Stimulated activated CD4-positive, alpha-beta T cell treated with anti-CD3 and anti-CD28 coated beads, Interleukin-2, amount 100 ng/mL, for 24 hours (primary cell): Measurements from ENCODE around the gene GALNT1.

Source experiments
- DNase-seq, 2 donors: peaks; one replicate each; pipeline ENCODE4 v3.0.0-alpha.2; 2020

Gene GALNT1

DNA sequence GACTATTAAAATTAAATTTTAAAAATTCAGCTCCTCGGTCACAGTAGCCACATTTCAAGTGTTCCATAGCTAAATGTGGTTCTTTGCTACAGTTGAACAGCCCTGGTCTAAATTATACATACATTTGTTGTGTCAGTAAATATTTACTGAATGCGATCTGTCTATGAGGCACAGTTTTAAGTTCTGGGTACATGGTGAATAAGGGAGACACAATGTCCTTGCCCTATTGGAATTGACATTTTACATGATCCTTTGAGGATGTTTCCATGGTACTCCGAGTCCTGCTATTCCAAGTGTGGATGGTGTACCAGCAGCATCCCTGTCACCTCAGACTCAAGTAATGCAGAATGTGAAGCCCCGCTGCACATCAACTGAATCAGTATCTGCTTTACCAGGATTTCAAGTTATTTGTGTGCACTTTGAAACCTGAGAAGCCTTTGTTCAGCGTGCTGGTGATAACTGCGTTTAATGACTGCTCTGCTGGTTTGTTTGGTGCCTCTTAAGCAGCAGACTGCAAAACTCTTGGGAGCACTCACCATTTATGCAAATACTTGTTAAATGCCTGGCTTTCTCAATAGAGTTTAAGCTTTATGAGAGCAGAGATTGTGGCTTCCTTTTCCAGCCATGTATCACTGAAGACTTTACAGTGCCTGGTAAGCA, 1.5 kb downstream of the GALNT1 start:
- no peak for DNase-seq

DNA sequence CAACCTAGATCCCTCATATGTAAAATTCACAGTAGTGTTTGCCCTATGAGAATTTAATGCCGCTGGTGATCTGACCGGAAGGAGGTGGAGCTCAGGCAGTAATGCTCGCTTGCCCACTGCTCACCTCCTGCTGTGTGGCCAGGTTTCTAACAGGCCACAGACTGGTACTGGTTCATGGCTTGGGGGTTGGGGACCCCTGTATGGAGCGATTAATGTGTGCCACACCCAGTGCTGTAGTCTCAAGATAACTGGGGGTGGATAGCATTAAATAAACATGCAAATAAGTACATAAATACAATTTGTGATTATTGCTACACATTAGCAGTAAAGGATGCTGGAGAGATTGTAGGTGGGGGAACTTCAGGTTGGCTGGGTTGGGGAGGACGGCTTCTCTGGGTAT, 3.2 kb downstream of the GALNT1 start:
- no peak for DNase-seq

DNA sequence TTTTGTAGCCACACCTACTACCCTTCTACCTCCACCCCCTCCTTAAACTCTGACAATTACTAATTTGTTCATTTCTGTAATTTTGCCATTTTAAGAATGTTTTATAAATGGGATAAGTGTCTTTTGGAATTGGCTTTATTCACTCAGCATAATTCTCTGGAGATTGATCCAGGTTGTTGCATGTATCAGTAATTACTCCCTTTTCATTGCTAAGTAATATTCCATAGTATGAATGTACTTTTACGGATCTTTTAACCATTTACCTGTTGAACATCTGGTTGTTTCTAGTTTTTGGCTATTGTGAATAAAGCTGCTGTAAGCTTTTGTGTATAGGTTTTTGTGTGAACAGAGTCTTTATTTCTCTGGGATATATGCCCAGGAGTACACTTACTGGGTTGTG, 4.1 kb downstream of the GALNT1 start:
- DNase-seq: no peak

DNA sequence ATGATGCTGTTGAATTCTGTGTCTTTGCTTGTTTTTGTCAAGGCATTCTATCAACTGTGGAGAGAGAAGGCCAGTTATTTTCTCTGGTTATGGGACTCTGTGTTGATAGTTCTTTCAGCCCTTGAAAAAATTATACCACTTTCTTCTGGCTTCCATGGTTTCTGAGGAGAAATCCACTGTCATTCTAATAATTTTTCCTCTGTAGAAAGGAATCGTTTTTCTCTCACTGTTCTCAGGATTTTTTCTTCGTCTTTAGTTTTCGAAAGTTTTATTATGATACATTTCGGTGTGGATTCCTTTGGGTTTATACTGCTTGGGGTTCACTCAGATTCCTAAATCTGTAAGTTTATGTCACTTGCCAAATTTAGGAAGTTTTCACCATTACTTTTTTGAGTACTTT, 6.6 kb downstream of the GALNT1 start:
- DNase-seq: no peak

DNA sequence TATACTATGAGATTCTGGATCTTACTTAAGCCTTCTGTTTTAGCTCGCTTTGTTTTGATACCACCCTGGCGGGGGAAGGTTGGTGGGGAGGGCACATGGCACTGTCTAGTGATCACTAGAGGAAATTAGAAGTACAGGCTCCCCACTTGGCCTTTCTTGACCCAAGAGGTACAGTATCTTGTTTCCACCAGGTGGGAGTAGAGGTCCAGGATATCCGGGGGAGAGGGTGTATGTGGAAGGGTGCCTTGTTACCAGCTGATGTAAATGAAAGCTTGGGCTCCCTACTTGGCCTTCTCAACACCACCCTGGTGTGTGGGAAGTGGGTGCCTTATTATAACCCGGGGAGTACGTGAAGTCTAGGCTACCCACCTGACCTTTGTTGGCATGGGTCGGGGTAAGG, 7.5 kb downstream of the GALNT1 start:
- no peak for DNase-seq

DNA sequence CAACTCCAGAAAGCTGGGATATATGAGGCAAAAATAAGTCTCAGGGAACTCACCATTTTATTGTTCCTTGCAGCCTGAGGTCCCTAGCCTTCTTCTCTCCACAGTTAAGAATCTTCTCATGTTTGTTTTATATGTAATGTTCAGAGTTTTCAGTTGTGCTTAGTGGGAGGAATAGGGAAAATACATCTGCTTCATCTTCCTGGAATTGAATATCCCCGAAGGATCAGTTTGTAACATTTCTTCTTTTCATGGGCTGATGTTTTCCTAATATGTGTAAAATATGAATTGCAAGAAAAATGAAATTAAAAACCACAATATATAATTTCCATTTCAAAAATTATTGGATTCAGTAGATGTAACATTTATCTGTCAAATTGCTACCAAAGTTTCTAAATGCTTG, 8.0 kb downstream of the GALNT1 start:
- DNase-seq: no peak

DNA sequence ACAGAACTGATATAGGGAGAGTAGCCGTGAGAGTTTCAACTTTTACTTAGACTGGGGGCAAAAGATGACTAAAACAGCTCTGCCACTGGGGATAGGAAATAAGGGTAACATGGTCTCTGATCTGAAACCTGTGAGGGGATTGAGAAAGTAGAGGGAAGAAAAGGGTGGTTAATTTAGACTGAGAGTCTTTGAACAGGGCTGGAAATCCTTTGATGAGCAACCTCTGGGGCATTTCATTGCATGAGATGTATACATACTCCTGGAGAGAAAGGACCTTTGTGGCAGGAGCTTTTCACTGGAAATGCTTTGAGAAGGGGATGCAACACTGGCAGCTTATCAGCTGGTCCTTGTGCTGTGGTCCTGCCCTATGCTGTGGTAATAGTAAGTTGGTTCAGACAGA, 9.4 kb downstream of the GALNT1 start:
- no peak for DNase-seq

DNA sequence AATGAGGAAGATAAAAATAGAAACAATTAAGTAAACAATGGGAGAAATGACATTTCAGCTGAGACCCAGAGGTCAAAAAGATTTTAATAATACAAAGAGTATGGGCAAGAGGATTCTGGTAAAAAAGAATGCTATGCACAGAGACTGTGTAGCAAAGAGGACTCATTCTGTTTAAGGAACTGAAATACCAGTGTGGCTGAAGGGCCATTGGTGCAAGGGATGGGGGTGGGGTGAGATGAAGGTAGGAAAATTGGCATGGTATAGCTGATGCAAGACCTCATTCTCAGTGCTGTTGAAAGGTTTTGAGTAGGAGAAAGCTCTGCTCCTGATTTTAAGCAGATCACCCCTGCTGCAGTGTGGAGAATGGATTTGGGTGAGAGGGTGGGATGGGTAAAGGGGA, 10.8 kb downstream of the GALNT1 start:
- DNase-seq: no peak

DNA sequence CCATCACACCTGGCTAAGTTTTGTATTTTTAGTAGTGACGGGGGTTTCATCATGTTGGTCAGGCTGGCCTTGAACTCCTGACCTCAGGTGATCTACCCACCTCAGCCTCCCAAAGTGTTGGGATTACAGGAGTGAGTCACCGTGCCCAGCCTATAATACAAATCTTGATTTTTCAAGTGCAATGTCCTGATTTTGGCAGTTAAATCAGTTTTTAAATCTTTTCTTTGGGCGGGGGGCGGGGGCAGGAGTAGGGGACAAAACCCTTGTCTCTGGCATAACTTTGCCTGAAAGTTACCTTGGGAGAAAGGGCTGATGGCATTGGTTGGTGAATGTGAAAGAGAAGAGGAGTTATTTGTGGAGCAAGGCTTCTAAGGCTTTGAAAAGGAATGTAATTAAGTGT, 12.3 kb downstream of the GALNT1 start:
- no peak for DNase-seq

DNA sequence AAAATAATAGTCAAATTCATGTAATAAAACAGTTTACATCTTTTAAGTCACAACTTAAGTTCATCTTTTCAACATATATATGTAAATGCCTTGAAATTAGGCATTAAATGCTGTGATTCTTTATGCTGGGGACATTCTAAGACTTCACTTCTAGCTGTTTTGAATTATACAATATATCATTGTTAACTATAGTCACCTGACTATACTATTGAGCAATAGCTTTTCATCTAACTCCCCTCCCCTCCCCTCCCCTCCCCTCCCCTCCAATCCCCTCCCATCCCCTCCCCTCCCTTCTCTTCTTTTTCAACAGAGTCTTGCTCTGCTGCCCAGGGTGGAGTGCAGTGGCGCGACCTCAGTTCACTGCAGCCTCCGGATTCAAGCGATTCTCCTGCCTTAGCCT, 16.2 kb downstream of the GALNT1 start:
- no peak for DNase-seq

DNA sequence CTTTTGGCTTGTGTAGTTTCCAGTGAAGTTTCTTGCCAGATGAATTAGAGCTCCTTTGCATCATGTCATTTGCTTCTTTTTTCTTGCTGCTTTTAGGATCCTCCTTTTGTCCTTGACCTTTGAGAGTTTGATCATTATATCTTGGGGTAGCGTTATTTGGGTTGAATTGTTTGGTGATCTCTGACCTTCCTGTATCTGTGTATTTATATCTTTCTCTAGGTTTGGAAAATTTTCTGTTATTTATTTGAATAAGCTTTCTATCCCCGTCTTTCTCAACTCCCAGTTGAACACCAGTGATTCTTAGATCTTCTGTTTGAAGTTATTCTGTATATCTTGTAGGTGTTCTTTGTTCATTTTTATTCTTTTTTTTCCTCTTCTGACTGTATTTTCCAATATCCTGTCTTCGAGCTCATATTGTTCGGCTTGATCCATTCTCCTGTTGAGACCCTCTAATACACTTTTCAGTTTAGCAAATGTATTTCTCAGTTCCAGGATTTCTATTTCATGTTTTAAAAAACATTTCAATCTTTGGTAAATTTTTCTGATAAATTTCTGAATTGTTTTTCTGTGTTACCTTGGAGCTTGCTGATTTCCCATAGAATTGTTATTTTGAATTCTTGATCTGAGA, 20.8 kb downstream of the GALNT1 start:
- no peak for DNase-seq

DNA sequence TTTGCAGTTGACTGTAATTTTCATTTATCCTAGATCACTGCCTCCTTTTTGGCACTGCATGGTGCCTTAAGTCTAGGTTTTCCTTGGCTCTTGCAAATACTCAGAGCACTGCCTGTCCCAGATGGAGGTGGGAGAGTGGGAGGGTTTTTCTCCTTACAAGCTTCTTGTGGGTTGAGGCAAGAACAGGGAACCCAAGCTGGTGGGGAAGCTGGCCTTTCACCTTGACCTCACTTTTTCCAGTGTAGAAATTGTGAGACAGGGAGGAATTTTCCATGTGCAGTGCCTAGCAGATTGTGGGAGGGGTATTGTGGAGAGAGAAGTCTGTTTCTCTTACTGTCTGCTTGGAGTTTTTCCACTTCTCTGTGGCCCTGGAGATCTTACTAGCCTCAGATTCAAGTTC, 21.5 kb downstream of the GALNT1 start:
- DNase-seq: no peak

DNA sequence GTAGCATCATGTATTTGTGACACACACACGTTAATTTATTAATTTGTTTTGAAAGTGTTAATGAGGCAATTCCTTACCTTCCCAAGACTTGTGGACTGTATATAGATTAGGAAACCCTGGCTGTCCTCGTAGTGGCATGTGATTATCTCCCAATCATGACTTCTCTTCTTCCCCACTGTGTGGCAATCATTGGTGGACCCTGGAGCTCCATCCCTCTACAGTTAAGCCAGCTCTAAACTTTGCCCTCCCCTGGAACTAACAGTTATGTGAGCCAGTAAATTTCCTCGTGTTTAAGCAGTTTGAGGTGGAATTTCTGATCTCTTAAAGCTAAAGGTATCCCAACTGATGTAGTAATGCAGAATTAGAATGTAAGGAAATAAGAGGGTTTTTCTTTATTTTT, 22.0 kb downstream of the GALNT1 start:
- no peak for DNase-seq

DNA sequence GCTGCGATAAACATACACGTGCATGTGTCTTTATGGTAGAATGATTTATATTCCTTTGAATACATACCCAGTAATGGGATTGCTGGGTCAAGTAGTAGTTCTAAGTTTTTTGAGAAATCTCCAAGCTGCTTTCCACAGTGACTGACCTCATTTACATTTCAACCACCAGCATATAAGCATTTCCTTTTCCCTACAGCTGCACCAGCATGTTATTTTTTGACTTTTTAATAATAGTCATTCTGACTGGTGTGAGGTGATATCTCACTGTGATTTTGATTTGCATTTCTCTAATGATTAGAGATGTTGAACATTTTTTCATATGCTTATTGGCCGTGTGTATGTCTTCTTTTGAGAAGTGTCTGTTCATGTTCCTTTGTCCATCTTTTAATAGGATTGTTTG, 22.8 kb downstream of the GALNT1 start:
- no peak for DNase-seq

DNA sequence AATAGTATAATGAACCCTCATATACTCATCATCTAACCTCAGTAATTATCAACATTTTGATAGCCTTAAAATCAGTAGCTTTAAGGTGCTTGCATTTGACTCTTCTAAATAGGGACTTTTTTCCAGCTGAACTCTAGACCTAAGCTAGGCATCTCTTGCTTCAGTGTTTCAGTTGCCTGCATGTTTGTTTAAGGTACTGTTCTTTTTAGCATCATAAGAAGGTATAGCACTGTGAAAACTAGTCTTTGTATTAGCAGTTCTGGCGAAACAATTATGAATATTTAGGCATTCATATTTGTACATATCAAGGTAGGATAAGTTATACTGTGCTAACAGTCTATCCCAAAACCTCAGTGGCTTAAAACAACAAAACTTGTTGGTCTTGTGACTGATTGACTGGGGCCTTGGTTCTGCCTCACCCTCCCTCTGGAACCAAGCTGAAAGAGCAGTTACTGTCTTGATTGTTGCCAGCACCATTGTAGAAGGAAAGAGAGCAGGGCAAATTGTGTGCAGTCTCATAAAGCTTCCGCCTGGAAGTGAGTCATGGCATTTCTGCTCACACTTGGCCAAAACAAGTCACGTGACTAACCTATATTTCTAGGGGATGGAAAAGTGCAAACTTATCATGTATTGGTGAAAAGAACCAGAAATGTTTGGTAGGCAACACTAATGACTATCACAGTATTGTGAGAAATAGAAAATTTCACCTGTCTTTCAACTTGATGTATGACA, 24.3 kb downstream of the GALNT1 start:
- no peak for DNase-seq

DNA sequence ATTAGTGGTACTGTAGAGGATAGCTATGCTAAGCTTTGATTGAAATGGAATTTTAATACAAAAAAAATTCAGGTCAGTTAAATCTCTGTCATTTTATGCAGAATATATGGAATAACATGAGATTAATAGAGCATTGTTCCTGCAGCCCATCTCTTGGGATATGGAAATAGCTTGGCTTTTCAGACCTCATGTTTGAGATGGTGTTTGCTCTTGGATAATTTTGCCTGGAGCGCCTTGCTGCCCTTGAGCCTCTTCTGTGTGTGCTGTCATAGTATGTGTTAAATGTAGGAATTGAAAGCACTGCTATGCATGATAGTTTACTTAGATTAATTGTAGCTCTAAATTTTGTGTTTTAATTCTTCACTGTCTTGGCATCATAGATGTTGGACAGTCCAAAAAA, 27.7 kb downstream of the GALNT1 start:
- DNase-seq: no peak

DNA sequence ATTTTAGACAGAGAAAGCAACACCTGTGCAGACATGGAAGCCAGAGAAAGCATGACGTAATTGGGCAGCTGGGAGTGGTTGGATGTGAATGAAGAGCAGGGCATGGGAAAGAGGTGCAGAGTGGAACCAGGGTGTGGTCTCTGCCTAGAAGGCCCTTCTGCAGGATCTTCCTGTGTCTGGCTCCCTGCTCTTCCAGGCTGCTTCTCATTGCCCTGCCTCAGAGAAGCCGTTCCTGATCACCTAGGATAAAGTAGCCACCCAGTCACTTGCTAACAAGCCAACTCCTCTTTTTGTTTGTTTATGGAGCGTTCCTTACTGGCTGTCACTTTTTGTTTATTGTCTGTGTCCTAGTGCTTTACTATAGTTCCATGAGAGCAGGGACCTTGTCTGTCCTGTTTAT, 28.5 kb downstream of the GALNT1 start:
- no peak for DNase-seq

DNA sequence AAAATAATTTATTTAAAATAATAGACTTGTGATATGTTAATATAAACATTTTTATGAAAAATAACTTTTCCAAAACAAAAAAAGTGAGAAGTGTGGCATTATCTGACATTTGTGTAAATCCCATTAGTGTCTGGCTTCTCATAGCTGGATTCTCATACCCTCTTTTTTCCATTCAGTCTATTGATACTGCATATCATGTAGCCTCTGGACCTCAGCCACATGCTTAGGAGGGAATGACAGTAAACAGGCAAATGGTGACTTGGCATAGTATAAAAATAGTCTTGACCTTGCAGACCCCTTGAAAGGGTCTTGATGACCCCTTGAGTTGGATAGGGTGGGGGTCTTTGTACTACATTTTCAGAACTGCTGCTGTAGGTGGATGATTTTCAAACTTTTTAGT, 29.2 kb downstream of the GALNT1 start:
- DNase-seq: no peak

DNA sequence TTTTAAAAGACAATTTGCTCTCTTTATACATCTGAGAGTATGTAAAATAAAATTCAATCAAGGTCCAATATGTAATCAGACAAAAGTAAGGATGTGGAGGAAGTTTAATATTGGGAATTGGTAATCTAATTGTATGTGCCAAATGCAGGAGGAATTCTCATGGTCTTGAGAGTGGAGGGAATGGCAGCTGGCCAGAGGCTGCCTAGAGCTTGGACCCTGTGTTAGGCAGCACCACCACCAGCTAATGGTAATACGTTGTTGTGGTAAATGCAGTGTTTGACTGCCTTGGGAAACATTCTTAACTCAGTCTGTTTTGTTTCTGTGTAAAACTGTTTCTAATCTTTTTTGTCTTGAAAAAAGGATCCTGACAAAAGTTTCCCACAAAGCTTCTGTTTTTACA, 30.0 kb downstream of the GALNT1 start:
- no peak for DNase-seq

DNA sequence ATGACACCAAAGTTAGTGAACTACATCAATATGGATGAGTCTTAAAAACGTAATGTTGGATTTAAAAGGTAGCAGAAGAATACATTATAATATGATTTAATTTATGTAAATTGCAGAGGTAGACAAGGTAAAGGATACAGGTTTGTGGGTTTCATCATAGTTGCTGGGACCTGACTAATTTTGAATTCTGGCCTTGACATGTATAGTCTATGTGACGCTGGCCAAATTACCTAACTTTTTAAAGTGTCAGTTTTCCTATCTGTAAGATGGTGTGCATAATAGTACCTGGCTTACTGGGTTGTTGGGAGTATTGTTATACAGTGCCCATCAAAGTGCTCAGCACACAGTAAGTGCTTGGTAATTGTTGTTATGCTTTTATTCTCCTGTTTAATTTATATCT, 34.5 kb downstream of the GALNT1 start:
- DNase-seq: no peak

DNA sequence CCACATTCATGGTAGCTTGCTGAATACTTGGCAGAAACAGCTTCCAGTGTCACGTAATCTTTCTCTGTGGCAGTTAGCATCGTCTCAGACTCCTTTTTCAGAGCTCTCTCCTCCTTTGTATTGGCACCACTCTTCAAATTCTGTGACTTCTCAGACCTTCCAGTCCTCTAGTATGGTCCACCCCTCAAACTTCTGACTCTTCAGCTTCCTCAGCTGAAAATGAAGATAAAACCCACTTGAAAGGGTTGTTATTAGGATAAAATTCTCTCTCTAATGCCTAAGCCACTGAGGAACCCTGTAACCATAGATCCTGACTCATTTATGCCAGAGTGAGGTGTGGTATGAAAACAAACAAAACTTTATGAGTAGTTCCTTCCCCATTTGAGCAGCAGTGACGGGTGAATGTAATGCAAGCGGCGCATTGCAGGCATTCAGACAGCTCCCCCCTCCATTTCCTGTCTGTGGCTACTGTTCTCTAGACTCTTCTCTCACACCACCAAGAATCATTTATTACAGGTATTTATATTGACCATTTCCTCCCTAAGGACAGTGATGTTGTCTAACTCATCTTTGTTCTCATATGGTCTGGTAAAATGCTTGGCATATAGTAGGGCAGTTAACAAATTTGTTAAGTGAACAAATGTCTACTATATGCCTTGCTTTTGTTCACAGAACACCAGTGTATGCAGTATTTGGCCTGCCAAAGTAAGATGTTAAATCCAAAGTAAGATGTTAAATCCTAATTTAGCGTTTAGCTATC, 35.3 kb downstream of the GALNT1 start:
- peak; percentile 53 to 67 for DNase-seq

DNA sequence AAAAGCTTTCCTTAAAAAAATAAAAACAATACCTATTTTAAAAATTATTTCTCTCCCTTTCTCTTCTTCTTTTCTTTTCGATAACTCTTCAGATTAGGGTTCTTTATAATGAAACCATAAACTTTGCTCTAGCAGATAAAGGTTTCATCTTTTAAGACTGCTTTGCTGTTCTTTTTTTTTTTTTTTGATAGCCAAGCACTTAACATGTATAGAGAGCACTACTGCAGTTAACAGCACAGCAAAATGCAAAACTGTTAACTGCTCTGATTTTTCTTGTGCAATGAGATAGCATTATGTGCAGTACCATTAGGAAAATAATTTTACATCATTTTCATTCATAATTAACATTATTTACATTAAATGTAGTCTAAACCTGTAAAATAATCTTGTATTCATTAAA, 36.3 kb downstream of the GALNT1 start:
- no peak for DNase-seq

DNA sequence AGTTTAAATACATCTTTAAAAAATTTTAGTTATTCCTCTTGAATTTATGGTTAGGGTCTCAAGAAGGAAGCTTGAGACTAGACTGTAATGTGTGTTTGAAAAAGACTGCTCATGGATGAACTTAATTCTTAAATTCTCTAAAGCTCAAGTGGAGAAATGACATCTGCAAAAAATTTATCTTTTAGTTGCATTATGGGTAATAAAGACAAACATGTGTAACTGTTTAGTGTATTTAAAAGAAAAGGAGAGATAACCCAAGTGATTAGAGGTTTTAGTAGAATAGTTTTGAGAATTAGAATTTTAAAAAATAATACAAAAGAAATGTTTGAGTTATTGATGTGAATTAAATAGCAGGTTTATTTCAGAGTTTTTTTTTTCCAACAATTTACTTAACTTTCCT, 36.7 kb downstream of the GALNT1 start:
- DNase-seq: no peak

DNA sequence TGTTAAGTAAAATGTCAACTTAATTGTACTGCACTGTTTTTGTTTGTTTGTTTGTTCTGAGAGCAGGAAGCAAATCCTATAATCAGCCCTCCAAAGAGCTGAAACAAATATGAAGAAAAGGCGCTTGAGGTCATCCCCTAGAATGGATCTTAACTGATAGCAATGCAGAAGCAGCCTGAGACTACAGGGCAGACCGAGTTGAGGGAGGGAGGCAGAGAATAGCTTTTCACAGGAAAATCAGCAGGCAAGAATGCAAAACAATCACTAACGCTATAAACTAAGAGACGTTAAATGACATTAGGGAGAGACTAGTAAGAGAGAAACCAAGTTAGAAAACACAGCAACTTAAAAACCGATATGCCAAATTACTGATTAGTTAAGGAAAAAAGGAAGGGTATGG, 37.2 kb downstream of the GALNT1 start:
- no peak for DNase-seq
